SK-N-SH treated with all-trans-retinoic acid at 6 μM for 48 hours (cell line): ENCODE measurements around the gene IL12RB1.
A peak's percentile ranks its signal among the peaks of the same experiment; 100 is the strongest.

ENCODE experiments used
- ATAC-seq: fragments of 200-7000 bp; cut with Tn5 transposase; 3 replicates; pipeline ENCODE4 v1.9.1; 2020; ENCODE audit warnings: mild to moderate bottlenecking, moderate library complexity
- BACH2 ChIP-seq: fragments of 250-450 bp; sonication (Bioruptor Pico); IDR thresholded peaks from 2 replicates; pipeline ENCODE4 v1.9.0; 2021; ENCODE audit warnings: mild to moderate bottlenecking, borderline replicate concordance
- CSDC2 ChIP-seq: fragments of 250-450 bp; sonication (Bioruptor Pico); IDR thresholded peaks from 2 replicates; pipeline ENCODE4 v1.5.0; 2020; ENCODE audit warnings: mild to moderate bottlenecking, moderate library complexity
- GLIS3 ChIP-seq: fragments of 250-450 bp; sonication (Bioruptor Pico); IDR thresholded peaks from 2 replicates; pipeline ENCODE4 v1.5.0; 2020; ENCODE audit warnings: mild to moderate bottlenecking, moderate library complexity
- POU6F1 ChIP-seq: fragments of 250-450 bp; sonication (Bioruptor Pico); IDR thresholded peaks from 2 replicates; pipeline ENCODE4 v1.8.0; 2021; ENCODE audit warnings: low read depth, mild to moderate bottlenecking, moderate library complexity, borderline replicate concordance
- PPARA ChIP-seq: fragments of 250-450 bp; sonication (Bioruptor Pico); IDR thresholded peaks from 2 replicates; pipeline ENCODE4 v1.5.0; 2020; ENCODE audit warnings: mild to moderate bottlenecking, borderline replicate concordance
- RARB ChIP-seq: fragments of 250-450 bp; sonication (Bioruptor Pico); IDR thresholded peaks from 2 replicates; pipeline ENCODE4 v1.8.0; 2021; ENCODE audit warnings: mild to moderate bottlenecking, moderate library complexity
- SNAI2 ChIP-seq: fragments of 250-450 bp; sonication (Bioruptor Pico); IDR thresholded peaks from 2 replicates; pipeline ENCODE4 v1.5.0; 2020; ENCODE audit warnings: mild to moderate bottlenecking, moderate library complexity
- TCF4 ChIP-seq: fragments of 250-450 bp; sonication (Bioruptor Pico); IDR thresholded peaks from 2 replicates; pipeline ENCODE4 v1.8.0; 2021; ENCODE audit warnings: mild to moderate bottlenecking, moderate library complexity, borderline replicate concordance
- TOX ChIP-seq: fragments of 250-450 bp; sonication (Bioruptor Pico); IDR thresholded peaks from 2 replicates; pipeline ENCODE4 v1.8.0; 2021; ENCODE audit warnings: mild to moderate bottlenecking, moderate library complexity, borderline replicate concordance
- TSHZ2 ChIP-seq: fragments of 250-450 bp; sonication (Bioruptor Pico); IDR thresholded peaks from 2 replicates; pipeline ENCODE4 v1.5.0; 2020; ENCODE audit warnings: mild to moderate bottlenecking, moderate library complexity
- ZC3H10 ChIP-seq: fragments of 250-450 bp; sonication (Bioruptor Pico); IDR thresholded peaks from 2 replicates; pipeline ENCODE4 v1.5.1; 2021; ENCODE audit warnings: mild to moderate bottlenecking, moderate library complexity
- ZFP30 ChIP-seq: fragments of 450-650 bp; formaldehyde crosslinking; IDR thresholded peaks from 2 replicates; pipeline ENCODE4 v1.5.0; 2022; ENCODE audit warnings: mild to moderate bottlenecking, moderate library complexity
- ZNF565 ChIP-seq: fragments of 450-650 bp; formaldehyde crosslinking; conservative IDR thresholded peaks from 2 replicates; pipeline ENCODE4 v1.5.0; 2020; ENCODE audit warnings: low read depth, mild to moderate bottlenecking, moderate library complexity
- ZNF8 ChIP-seq: fragments of 450-650 bp; formaldehyde crosslinking; IDR thresholded peaks from 2 replicates; pipeline ENCODE4 v1.5.0; 2020; ENCODE audit warnings: mild to moderate bottlenecking, moderate library complexity
- TF ChIP-seq, protein P1 (sequence below): fragments of 250-450 bp; sonication (Bioruptor Pico); IDR thresholded peaks from 2 replicates; pipeline ENCODE4 v1.5.1; 2020; ENCODE audit warnings: low read depth, mild to moderate bottlenecking, moderate library complexity
- TF ChIP-seq, protein P2 (sequence below): fragments of 250-450 bp; sonication (Bioruptor Pico); IDR thresholded peaks from 2 replicates; pipeline ENCODE4 v1.8.0; 2020; ENCODE audit warnings: mild to moderate bottlenecking, moderate library complexity, borderline replicate concordance
- TF ChIP-seq, protein P3 (sequence below): fragments of 250-450 bp; sonication (Bioruptor Pico); IDR thresholded peaks from 2 replicates; pipeline ENCODE4 v1.5.1; 2021; ENCODE audit warnings: mild to moderate bottlenecking, moderate library complexity

Gene IL12RB1

DNA sequence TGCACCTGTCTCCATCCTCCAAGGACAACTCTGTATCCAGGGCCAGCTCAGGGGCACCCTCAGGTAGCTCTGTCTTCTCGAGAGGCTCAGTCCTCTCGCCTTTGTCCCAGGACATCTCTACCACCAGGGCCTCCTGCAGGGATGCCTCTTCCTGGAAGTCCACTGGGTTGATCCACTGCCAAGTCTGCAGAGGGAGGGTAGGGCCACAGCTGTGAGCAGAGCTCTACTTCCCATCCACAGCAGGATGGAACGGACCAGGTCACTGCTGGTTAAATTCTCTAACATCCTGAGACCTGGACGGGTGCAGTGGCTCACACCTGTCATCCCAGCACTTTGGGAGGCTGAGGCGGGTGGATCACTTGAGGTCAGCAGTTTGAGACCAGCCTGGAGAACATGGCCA, 26.8 kb downstream of the IL12RB1 start (continued):
- TF ChIP-seq POU6F1 (CRISPR knock-in tag) (no peak), SNAI2 (CRISPR knock-in tag) (no peak), ZFP30 (no peak)

- TF ChIP-seq CSDC2 (CRISPR knock-in tag) = no peak
- TF ChIP-seq RARB (CRISPR knock-in tag) = no peak
- TF ChIP-seq ZC3H10 = no peak
- no peak for TF ChIP-seq TSHZ2 (CRISPR knock-in tag)
- TF ChIP-seq BACH2 (CRISPR knock-in tag) = no peak
- no peak for TF ChIP-seq ZFP30
- TF ChIP-seq TCF4 (CRISPR knock-in tag) = no peak
- TF ChIP-seq, protein P1, sequence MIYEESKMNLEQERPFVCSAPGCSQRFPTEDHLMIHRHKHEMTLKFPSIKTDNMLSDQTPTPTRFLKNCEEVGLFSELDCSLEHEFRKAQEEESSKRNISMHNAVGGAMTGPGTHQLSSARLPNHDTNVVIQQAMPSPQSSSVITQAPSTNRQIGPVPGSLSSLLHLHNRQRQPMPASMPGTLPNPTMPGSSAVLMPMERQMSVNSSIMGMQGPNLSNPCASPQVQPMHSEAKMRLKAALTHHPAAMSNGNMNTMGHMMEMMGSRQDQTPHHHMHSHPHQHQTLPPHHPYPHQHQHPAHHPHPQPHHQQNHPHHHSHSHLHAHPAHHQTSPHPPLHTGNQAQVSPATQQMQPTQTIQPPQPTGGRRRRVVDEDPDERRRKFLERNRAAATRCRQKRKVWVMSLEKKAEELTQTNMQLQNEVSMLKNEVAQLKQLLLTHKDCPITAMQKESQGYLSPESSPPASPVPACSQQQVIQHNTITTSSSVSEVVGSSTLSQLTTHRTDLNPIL (CRISPR knock-in tag) = no peak
- TF ChIP-seq, protein P2, sequence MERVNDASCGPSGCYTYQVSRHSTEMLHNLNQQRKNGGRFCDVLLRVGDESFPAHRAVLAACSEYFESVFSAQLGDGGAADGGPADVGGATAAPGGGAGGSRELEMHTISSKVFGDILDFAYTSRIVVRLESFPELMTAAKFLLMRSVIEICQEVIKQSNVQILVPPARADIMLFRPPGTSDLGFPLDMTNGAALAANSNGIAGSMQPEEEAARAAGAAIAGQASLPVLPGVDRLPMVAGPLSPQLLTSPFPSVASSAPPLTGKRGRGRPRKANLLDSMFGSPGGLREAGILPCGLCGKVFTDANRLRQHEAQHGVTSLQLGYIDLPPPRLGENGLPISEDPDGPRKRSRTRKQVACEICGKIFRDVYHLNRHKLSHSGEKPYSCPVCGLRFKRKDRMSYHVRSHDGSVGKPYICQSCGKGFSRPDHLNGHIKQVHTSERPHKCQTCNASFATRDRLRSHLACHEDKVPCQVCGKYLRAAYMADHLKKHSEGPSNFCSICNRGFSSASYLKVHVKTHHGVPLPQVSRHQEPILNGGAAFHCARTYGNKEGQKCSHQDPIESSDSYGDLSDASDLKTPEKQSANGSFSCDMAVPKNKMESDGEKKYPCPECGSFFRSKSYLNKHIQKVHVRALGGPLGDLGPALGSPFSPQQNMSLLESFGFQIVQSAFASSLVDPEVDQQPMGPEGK (CRISPR knock-in tag) = no peak
- TF ChIP-seq POU6F1 (CRISPR knock-in tag) = no peak
- no peak for TF ChIP-seq TOX (CRISPR knock-in tag)
- TF ChIP-seq GLIS3 (CRISPR knock-in tag) = no peak
- no peak for TF ChIP-seq SNAI2 (CRISPR knock-in tag)
- no peak for TF ChIP-seq ZNF8 (CRISPR knock-in tag)
- TF ChIP-seq, protein P3, sequence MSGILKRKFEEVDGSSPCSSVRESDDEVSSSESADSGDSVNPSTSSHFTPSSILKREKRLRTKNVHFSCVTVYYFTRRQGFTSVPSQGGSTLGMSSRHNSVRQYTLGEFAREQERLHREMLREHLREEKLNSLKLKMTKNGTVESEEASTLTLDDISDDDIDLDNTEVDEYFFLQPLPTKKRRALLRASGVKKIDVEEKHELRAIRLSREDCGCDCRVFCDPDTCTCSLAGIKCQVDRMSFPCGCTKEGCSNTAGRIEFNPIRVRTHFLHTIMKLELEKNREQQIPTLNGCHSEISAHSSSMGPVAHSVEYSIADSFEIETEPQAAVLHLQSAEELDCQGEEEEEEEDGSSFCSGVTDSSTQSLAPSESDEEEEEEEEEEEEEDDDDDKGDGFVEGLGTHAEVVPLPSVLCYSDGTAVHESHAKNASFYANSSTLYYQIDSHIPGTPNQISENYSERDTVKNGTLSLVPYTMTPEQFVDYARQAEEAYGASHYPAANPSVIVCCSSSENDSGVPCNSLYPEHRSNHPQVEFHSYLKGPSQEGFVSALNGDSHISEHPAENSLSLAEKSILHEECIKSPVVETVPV (CRISPR knock-in tag) = no peak
- TF ChIP-seq PPARA = no peak
- no peak for ATAC-seq
These were observed 27.4 kb downstream of the IL12RB1 start for GRCh38 chr19:18059297-18059696.

- peak; percentile 91 for ATAC-seq
- TF ChIP-seq ZC3H10 (no peak), CSDC2 (CRISPR knock-in tag) (no peak), ZNF565 (no peak)
- TF ChIP-seq, protein P2 (CRISPR knock-in tag) = peak; percentile 95
These were observed 28.3 kb downstream of the IL12RB1 start for GRCh38 chr19:18058208-18059009.
